Right kidney (tissue), 1 donor: ENCODE results near the gene KRTAP4-8.
"Not testable (repeated sequence)": the region's sequence is repeated elsewhere in the genome, so short reads cannot be mapped to it uniquely, and the experiment has no call there.

Experiments
- DNase-seq: peaks from one replicate; pipeline ENCODE4 v3.0.0-alpha.2; 2016

KRTAP4-8 gene

GRCh38 chr17:41065016-41065689, 32.8 kb downstream of the KRTAP4-8 start:
- DNase-seq: not testable (repeated sequence)

DNA sequence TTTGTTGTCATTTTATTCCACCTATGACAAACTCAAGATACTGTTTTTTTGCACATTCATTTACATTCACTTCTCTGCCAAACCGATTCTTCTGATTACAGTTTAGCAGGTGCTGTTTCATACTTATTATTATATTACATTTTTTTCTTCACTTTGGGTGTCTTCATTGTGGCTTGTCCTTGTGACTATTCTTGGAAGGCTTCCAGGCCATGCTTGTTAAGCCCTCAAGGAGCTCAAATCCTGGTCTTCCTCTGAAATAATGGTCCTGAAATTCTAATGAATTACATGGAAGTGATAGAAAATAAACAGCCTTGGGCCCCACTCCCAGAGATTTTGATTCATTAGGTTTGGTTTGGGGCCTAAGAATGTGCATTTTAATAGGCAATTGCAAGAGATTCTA, 33.6 kb downstream of the KRTAP4-8 start:
- no peak for DNase-seq

- no peak for DNase-seq
Observed at GRCh38 chr17:41063449-41063848, 34.5 kb downstream of the KRTAP4-8 start.

GRCh38 chr17:41061964-41062363, 36.0 kb downstream of the KRTAP4-8 start:
- DNase-seq: no peak

DNA sequence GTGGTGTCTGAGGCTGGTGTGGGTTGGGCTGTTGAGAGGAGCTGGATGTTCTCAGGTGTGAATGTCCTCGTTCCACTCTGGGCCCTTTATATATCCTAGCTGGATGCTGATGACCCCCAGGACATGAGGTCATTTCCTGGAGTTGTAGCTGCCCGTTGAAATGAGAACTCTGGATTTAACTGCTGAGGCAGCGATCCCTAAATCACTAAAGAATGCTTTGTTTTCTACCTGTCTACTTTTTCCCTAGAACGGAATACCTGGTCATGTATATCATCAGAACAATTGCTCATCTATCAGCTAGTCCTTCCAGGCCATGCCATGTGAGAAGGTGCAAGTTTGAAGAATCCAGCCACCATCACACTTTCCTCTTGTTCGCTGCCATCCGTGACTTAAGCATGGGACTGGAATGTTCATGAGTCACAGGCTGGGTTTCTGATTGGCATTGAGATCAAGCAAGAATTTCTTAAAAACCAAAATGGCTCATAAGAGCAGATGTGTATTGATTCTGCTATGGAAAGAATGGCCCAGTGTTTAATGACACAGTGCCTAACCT, 37.8 kb downstream of the KRTAP4-8 start, which contains the start of gene KRTAP2-3:
TSS of gene KRTAP2-3 (minus strand) at position 63 of the 553 bp plus-strand sequence. CDS start 64 bp downstream, outside the sequence.
- DNase-seq: no peak

DNA sequence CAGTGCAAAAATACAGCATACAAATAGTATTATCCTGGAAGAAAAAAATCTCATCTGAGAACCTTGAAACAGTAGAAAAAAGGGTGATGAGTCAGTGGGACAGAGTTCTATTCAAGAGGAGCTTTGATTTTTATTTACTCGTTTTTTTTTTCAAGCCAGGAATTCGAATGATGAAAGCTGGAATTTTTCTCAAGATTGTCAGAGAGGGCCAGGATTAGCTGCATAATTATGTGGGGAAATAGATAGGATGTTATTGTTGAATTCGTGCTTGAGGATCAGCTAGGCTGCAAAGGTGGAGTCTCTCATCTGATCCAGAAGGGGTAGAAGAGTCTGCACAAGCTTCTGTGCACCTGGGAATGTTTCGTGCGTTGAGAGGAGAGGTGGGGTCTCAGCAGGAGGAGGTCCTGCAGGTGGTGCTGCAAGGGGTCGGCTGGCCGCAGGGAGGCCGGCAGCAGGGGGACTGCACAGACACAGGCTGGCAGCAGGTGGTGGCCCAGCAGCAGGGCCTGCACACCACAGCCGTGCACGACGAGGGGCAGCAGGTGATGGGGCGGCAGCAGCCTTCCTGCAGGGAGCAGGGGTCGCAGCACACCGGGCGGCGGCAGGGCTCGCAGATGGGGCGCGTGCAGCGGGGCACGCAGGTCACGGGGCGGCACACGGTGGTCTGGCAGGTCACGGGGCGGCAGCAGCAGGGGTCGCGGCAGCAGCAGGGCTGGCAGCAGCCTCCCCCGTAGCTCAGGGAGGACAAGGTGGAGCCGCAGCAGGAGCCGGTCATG, 38.5 kb downstream of the KRTAP4-8 start:
- not testable (repeated sequence) for DNase-seq

DNA sequence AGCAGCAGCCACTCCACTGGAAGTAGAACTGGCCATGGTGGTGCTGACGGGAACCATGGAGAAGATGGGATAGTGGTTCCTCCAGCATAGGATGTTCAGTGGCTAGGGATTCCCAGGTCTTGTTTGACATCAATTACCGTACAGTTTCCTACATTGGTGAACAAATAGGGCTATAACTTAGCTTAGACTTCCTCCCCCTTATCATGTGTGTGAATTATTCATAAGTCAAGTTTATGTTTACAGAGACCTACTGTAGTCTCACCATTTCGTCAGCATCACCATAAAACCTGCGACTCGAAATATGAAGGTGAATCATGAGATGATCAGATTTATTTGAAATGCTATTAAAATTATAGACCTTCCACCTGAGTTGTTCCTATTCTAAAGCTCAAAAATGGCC, 39.2 kb downstream of the KRTAP4-8 start:
- no peak for DNase-seq

- DNase-seq: no peak
Observed at GRCh38 chr17:41057547-41057946, 40.4 kb downstream of the KRTAP4-8 start.

DNA sequence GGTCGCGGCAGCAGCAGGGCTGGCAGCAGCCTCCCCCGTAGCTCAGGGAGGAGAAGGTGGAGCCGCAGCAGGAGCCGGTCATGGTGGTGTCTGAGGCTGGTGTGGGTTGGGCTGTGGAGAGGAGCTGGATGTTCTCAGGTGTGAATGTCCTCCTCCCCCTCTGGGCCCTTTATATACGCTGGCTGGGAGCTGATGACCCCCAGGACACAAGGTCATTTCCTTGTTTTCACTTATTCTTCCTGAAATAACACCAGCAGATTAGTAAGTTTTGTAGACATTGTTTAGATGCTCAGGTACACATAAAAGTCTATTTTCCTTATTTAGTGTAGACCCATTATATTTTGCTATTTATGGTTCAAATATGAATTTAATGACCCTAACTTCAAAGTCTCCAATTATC, 42.8 kb downstream of the KRTAP4-8 start, which contains the start of gene KRTAP2-2:
TSS of gene KRTAP2-2 (minus strand) at position 101 of the 400 bp plus-strand sequence. CDS start at position 82, 19 bp downstream.
- not testable (repeated sequence) for DNase-seq

- DNase-seq: not testable (repeated sequence)
Observed at GRCh38 chr17:41054556-41054955, 43.4 kb downstream of the KRTAP4-8 start.

GRCh38 chr17:41054025-41054424, 43.9 kb downstream of the KRTAP4-8 start:
- no peak for DNase-seq

DNA sequence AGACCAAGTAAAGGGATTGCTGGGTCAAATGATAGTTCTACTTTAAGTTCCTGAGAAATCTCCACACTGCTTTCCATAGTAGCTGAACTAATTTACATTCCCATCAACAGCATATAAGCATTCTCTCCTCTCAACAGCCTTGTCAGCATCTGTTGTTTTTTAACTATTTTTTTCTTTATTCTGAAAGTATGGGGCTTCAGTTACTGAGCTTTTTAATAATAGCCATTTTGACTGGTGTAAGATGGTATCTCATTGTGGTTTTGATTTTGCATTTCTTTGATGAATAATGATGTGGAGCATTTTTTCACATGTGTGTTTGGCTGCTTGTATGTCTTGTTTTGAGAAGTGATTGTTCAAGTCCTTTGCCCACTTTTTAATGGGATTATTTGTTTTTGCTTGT, 45.4 kb downstream of the KRTAP4-8 start:
- DNase-seq: no peak

DNA sequence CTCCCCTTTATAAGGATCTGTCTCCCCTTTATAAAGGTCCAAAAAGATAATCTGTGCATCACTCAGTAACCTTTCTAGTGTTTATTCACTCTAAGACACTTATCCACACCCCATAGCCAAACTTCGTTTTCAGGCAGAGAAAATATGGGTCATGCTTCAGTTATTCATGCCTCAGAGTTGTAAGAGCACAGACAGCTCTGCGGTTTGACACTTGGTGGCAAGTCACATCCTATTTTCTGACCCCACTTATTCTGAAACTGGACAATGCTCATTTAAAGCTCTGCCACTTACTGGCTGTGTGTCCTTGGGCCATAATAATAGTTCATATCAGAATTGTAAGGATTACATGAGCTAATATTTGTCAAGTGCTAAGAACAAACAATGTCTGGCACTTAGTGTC, 48.8 kb downstream of the KRTAP4-8 start:
- no peak for DNase-seq

DNA sequence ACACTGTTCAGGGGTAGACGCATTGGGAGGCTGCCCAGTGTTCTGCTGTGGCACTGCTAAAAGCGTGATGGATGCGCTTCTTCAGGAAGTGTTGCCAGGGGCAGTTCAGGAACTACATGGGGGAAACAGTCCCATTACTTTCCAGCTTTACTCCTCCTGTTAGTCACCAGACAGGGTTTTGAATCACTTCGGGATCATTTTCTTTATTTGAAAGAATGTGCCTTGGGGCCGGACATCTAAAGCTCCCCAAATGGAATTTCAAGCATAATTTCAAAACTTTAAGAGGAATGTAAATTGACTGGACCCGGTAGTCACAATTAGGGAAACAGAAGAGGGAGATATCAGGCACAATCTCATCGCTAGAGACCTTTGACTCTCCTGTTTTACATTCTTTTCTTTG, 49.5 kb downstream of the KRTAP4-8 start:
- DNase-seq: no peak
